K562 (cell line): Measurements from ENCODE around the gene PNMA8A. TPM values are rescaled to one million over a fixed set of nuclear protein-coding genes. Genes with fewer than 3 reads are reported as not detected.
A peak's percentile ranks its signal among the peaks of the same experiment; 100 is the strongest.

Source experiments
- ADNP ChIP-seq: fragments of 200-800 bp; sonication (Bioruptor generic); IDR thresholded peaks from 2 replicates; pipeline ENCODE4 v1.6.1; 2016; ENCODE audit warnings: missing genetic modification characterization, missing compliant biosample characterization
- ARID2 ChIP-seq: fragments of 450-650 bp; IDR thresholded peaks from 2 replicates; pipeline ENCODE4 v1.6.1; 2017; ENCODE audit warnings: antibody characterized with exemption, mild to moderate bottlenecking
- BCOR ChIP-seq: fragments of 450-650 bp; IDR thresholded peaks from 2 replicates; pipeline ENCODE4 v1.6.1; 2016
- FOXJ2 ChIP-seq: fragments of 200-800 bp; sonication (Bioruptor generic); IDR thresholded peaks from 2 replicates; pipeline ENCODE4 v1.6.1; 2016; ENCODE audit warnings: missing genetic modification characterization, missing compliant biosample characterization
- GTF2F1 ChIP-seq: IDR thresholded peaks from 2 replicates; pipeline ENCODE4 v1.6.1; 2011; ENCODE audit warnings: low read depth, low read length, improper control_type of control experiment
- HDAC2 ChIP-seq: fragments of 450-650 bp; IDR thresholded peaks from 2 replicates; pipeline ENCODE4 v1.6.1; 2016; ENCODE audit warnings: mild to moderate bottlenecking
- KAT7 ChIP-seq: sonication (generic); formaldehyde crosslinking; IDR thresholded peaks from 2 replicates; pipeline ENCODE4 v1.8.0; 2022; ENCODE audit warnings: missing genetic modification reagents, mild to moderate bottlenecking, borderline replicate concordance
- KDM1A ChIP-seq, 2 experiments: fragments of 450-650 bp; IDR thresholded peaks; 2 replicates each; pipeline ENCODE4 v1.6.1; 2016; ENCODE audit warnings: mild to moderate bottlenecking in 2 of 2
- NR3C1 ChIP-seq: sonication (generic); formaldehyde crosslinking; IDR thresholded peaks from 2 replicates; pipeline ENCODE4 v1.8.1; 2022; ENCODE audit warnings: missing genetic modification reagents
- RBM25 ChIP-seq: fragments of 200-400 bp; formaldehyde crosslinking; IDR thresholded peaks from 2 replicates; pipeline ENCODE4 v1.6.1; 2018; ENCODE audit warnings: low read length, low read depth, moderate library complexity; ENCODE audit not compliant: severe bottlenecking
- TAF15 ChIP-seq: fragments of 200-400 bp; formaldehyde crosslinking; IDR thresholded peaks from 2 replicates; pipeline ENCODE4 v1.6.1; 2017; ENCODE audit warnings: mild to moderate bottlenecking, low read depth, low read length, moderate library complexity
- ZBTB9 ChIP-seq: fragments of 450-650 bp; formaldehyde crosslinking; IDR thresholded peaks from 2 replicates; pipeline ENCODE4 v1.4.0; 2020; ENCODE audit warnings: mild to moderate bottlenecking, moderate library complexity
- ZFPM2 ChIP-seq: fragments of 250-450 bp; sonication (Bioruptor Pico); IDR thresholded peaks from 2 replicates; pipeline ENCODE4 v1.5.1; 2022; ENCODE audit warnings: mild to moderate bottlenecking
- ZNF24 ChIP-seq: fragments of 450-650 bp; IDR thresholded peaks from 2 replicates; pipeline ENCODE4 v1.6.1; 2016
- ZNF282 ChIP-seq: sonication (generic); formaldehyde crosslinking; IDR thresholded peaks from 2 replicates; pipeline ENCODE4 v1.8.1; 2023; ENCODE audit warnings: missing genetic modification reagents
- polyA plus RNA-seq, 8 experiments: library from polyadenylated mRNA; depleted of rRNA in 4 of 8; stranded (reverse) in 5 of 8; unstranded in 3 of 8; fragments of >200 nt; fragmentation: Nextera tagmentation in 2 of 8; fragmentation: Illumina TruSeq in 1 of 8; extraction: Ambion mirVana in 2 of 8; extraction: Trizol in 1 of 8; gene quantifications; 2 replicates each; pipeline versions ENCODE4 v1.2.1 to v1.2.3, GENCODE V29; 2011 to 2014; ENCODE audit warnings: inconsistent platforms in 1 of 8, missing spikeins in 1 of 8
- total RNA-seq, 7 experiments: library from RNA; depleted of rRNA in 6 of 7; stranded (reverse); fragments of >200 nt in 6 of 7; fragmentation: Illumina TruSeq in 2 of 7; extraction: Trizol in 2 of 7; gene quantifications; 2 replicates each; pipeline versions ENCODE4 v1.2.1 to v1.2.3, GENCODE V29; 2011 to 2021; ENCODE audit warnings: low replicate concordance in 1 of 7
- TF ChIP-seq, protein P1 (sequence below): fragments of 250-450 bp; sonication (Bioruptor Pico); IDR thresholded peaks from 2 replicates; pipeline ENCODE4 v1.5.0; 2020; ENCODE audit warnings: mild to moderate bottlenecking
- TF ChIP-seq, protein P2 (sequence below): fragments of 250-450 bp; sonication (Bioruptor Pico); IDR thresholded peaks from 2 replicates; pipeline ENCODE4 v1.9.0; 2021; ENCODE audit warnings: mild to moderate bottlenecking

Gene PNMA8A
- total and polyA plus RNA-seq, 9 of the 15 experiments (the other 6 are each of a cell fraction or from before 2014, with no cell fraction given): 6.6 to 23.8 (median 14.9) TPM

GRCh38 chr19:46513461-46514236 lies 42.3 kb upstream of the PNMA8A start (continued):
- TF ChIP-seq HDAC2 (peak; percentile 97), KDM1A (IDR thresholded peaks at IDR 0.05) (peak; percentile 92 to 96), ADNP (peak; percentile 96), ZBTB9 (CRISPR knock-in tag) (no peak), ZFPM2 (CRISPR knock-in tag) (no peak), NR3C1 (CRISPR knock-in tag) (no peak), GTF2F1 (no peak), RBM25 (peak; percentile 93), ZNF24 (no peak), FOXJ2 (tag) (no peak), KAT7 (CRISPR knock-in tag) (no peak), TAF15 (no peak), ZNF282 (CRISPR knock-in tag) (no peak), BCOR (peak; percentile 100), ARID2 (peak; percentile 63; the same call in 1 of the 2 replicates)
- TF ChIP-seq, protein P1, sequence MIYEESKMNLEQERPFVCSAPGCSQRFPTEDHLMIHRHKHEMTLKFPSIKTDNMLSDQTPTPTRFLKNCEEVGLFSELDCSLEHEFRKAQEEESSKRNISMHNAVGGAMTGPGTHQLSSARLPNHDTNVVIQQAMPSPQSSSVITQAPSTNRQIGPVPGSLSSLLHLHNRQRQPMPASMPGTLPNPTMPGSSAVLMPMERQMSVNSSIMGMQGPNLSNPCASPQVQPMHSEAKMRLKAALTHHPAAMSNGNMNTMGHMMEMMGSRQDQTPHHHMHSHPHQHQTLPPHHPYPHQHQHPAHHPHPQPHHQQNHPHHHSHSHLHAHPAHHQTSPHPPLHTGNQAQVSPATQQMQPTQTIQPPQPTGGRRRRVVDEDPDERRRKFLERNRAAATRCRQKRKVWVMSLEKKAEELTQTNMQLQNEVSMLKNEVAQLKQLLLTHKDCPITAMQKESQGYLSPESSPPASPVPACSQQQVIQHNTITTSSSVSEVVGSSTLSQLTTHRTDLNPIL: no peak
- TF ChIP-seq, protein P2, sequence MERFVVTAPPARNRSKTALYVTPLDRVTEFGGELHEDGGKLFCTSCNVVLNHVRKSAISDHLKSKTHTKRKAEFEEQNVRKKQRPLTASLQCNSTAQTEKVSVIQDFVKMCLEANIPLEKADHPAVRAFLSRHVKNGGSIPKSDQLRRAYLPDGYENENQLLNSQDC: no peak
